ENCODE data around the gene CCNE1. TPM values are rescaled to one million over a fixed set of nuclear protein-coding genes. Genes with fewer than 3 reads are reported as not detected.
A peak's percentile ranks its signal among the peaks of the same experiment; 100 is the strongest.

The CCNE1 gene
- total and polyA plus RNA-seq, 9 of the 15 experiments (the other 6 are each of a cell fraction or from before 2014, with no cell fraction given), result 6.2 to 41.0 (median 31.6) TPM

- ATAC-seq, result peak; percentile 96
- Histone ChIP-seq H3K79me2 (ENCODE audit: control insufficient read depth, insufficient read depth, low read length) (no peaks in the 10 kb centered on the region), H4K20me1 (replicated peaks; ENCODE audit: control insufficient read depth, insufficient read depth, low read length) (no peaks in the 10 kb centered on the region), H2AFZ (ENCODE audit: low read depth, low read length) (peak overlapping the region; percentile 60; the same call in 1 of the 2 replicates), H3K4me2 (ENCODE audit: insufficient read depth, low read length) (no peak overlapping the region; the same call in 1 of the 2 replicates), H3K36me3 (ENCODE audit: control insufficient read depth, insufficient read depth, low read length) (no peaks in the 10 kb centered on the region), H3K4me3 (no peak overlapping the region), H3K9ac (ENCODE audit: insufficient read depth in 1 of 2, low read depth in 2 of 2, low read length in 2 of 2) (no peak overlapping the region), H3K27me3 (ENCODE audit: control insufficient read depth in 2 of 2, insufficient read depth in 2 of 2, low read length in 2 of 2) (peaks cover 2 to 53% of the 10 kb centered on the region in 2 experiments), H3K4me1 (replicated peaks in 1 of 2; ENCODE audit: control insufficient read depth in 2 of 2, insufficient read depth in 2 of 2, low read length in 2 of 2) (peaks cover 0 to 4% of the 10 kb centered on the region in 2 experiments; a peak in 2 of 5 replicates), H3K27ac (ENCODE audit: extremely low read depth, low read depth, low read length) (no peak overlapping the region), H3K9me3 (replicated peaks; ENCODE audit: control insufficient read depth, insufficient read depth, low read depth, low read length) (no peaks in the 10 kb centered on the region), H3K9me1 (ENCODE audit: control insufficient read depth, insufficient read depth, low read length) (no peaks in the 10 kb centered on the region)
- WGBS (ENCODE audit: insufficient coverage, low coverage, missing lambda C conversion rate), result 2% methylated on average over 14 of the region's 14 CpGs
- intact Hi-C loops (cut with micrococcal nuclease), result no loop called here
- peak; percentile 85 for FAIRE-seq
- ChIA-PET POLR2A (interaction anchor here (0.6 to 1.0 kb wide), 4 partner anchors 12 to 402 kb away, joined by 3 to 5 read pairs (median 4); partner anchors contain the start of gene POP4), CTCF (ENCODE audit: low intra/inter-chr PET ratio) (interaction anchor here (0.9 to 2.0 kb wide), 3 partner anchors 10 to 101 kb away, joined by 3 to 18 read pairs (median 4); no protein-coding TSS in a partner anchor)
- peak; percentile 74 to 79 (median 78) for DNase-seq (ENCODE audit: extremely low read depth in 1 of 4, low spot score in 3 of 4)
- BruUV-seq (replicated peaks), result no TSS peak
- in situ Hi-C loops (cut with MboI), result loop anchor here (5.0 kb wide), 1 partner anchor 100 kb away; no protein-coding TSS in a partner anchor
- 0 out of 4 replicates have a peak, but pooled peaks of 1 of the 2 experiments have one; percentile 29 for TF ChIP-seq MAZ (CRISPR knock-in tag; conservative IDR thresholded peaks at IDR 0.05 in 1 of 2, IDR thresholded peaks at IDR 0.05 in 1 of 2)
- no peak for TF ChIP-seq MEF2D (tag; conservative IDR thresholded peaks at IDR 0.05; ENCODE audit: low read depth)
- TF ChIP-seq, protein P1, sequence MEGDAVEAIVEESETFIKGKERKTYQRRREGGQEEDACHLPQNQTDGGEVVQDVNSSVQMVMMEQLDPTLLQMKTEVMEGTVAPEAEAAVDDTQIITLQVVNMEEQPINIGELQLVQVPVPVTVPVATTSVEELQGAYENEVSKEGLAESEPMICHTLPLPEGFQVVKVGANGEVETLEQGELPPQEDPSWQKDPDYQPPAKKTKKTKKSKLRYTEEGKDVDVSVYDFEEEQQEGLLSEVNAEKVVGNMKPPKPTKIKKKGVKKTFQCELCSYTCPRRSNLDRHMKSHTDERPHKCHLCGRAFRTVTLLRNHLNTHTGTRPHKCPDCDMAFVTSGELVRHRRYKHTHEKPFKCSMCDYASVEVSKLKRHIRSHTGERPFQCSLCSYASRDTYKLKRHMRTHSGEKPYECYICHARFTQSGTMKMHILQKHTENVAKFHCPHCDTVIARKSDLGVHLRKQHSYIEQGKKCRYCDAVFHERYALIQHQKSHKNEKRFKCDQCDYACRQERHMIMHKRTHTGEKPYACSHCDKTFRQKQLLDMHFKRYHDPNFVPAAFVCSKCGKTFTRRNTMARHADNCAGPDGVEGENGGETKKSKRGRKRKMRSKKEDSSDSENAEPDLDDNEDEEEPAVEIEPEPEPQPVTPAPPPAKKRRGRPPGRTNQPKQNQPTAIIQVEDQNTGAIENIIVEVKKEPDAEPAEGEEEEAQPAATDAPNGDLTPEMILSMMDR (IDR thresholded peaks at IDR 0.05 in 2 of 3, conservative IDR thresholded peaks at IDR 0.05 in 1 of 3; ENCODE audit: insufficient read depth in 2 of 3, low read depth in 1 of 3, low read length in 3 of 3), result peak; percentile 80 to 88 (median 84)
- TF ChIP-seq MTF1 (CRISPR knock-in tag; IDR thresholded peaks at IDR 0.05; ENCODE audit: borderline replicate concordance), result no peak
- TF ChIP-seq CTCFL (IDR thresholded peaks at IDR 0.05; ENCODE audit: borderline replicate concordance, insufficient read depth, low read depth, low read length, poor library complexity, severe bottlenecking), result peak; percentile 72
- peak; percentile 43; the same call in 1 of the 2 replicates for TF ChIP-seq REST (IDR thresholded peaks at IDR 0.05; ENCODE audit: borderline replicate concordance)
- no peak for TF ChIP-seq REST (CRISPR knock-in tag; IDR thresholded peaks at IDR 0.05; ENCODE audit: low read depth)
These were observed 39.9 kb upstream of the CCNE1 start for GRCh38 chr19:29771708-29772414.
